B cell (primary cell): ENCODE data around the gene HTR1D.
"Not testable (repeated sequence)": the region's sequence is repeated elsewhere in the genome, so short reads cannot be mapped to it uniquely, and the experiment has no call there.

Experiments used
- CTCF ChIP-seq: fragments of 200-600 bp; IDR thresholded peaks from one replicate; pipeline ENCODE4 v1.8.0; 2022; ENCODE audit warnings: antibody characterized with exemption, mild to moderate bottlenecking
- EZH2 ChIP-seq: IDR thresholded peaks from 2 replicates; pipeline ENCODE4 v1.6.1; 2012; ENCODE audit warnings: borderline replicate concordance, low read depth, mild to moderate bottlenecking, moderate library complexity, low read length; ENCODE audit not compliant: insufficient read depth, poor library complexity, severe bottlenecking

- TF ChIP-seq CTCF, EZH2: not testable (repeated sequence)
These were observed 40.8 kb upstream of the HTR1D start for GRCh38 chr1:23258082-23258481.
